Measurements from ENCODE around the gene CFAP161. TPM values are rescaled to one million over a fixed set of nuclear protein-coding genes. Genes with fewer than 3 reads are reported as not detected.

The CFAP161 gene
- total RNA-seq, 2 donors from 2014 or later: 2.9 TPM; not detected in 1

DNA sequence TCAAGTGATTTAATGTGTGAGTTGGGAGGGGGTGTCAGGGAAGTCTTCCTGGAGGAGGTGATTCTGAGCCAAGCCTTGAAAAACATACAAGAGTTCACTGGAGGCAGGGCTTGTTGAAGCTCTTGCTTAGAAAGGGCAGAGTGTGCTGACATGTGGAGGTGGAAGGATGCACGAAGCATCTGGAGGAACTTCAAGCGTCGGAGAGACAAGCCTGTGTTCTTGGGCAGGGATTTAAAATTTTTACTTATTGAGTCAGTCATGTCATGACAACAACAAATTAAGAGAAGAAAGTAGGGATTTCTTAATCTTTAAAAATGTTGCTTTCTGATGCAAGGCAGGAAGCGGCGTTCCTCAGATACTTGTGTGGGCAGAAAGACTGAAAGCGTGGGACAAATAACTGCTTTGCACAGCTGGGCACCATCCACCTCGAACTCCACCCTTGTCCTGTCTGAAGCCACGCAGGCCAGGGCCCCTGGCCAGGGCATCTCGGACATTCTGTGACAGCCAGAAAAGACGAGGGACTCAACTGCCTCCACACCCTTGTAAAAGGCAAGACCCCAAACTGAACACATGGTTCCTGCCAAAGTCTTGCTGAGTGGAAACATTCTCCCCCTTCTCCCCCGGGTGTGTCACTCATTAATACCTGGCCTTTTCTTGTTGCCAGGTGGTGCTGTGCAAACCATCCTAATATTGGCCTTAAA, 55.7 kb downstream of the CFAP161 start:
- Histone ChIP-seq H3K9me3 (no peaks in the 10 kb centered on the region), H3K27ac (peak overlapping the region in 1 of 2 donors; percentile 12), H3K36me3 (no peaks in the 10 kb centered on the region), H3K27me3 (replicated peaks; ENCODE audit: insufficient read depth) (no peaks in the 10 kb centered on the region), H3K4me1 (replicated peaks) (no peaks in the 10 kb centered on the region), H3K4me3 (no peak overlapping the region)
- DNase-seq (ENCODE audit: low spot score): no peak
- intact Hi-C loops (cut with DNase I): no loop called here
- TF ChIP-seq POLR2AphosphoS5 (IDR thresholded peaks at IDR 0.05) (no peak), POLR2A (IDR thresholded peaks at IDR 0.05) (no peak)
- TF ChIP-seq, protein P1, sequence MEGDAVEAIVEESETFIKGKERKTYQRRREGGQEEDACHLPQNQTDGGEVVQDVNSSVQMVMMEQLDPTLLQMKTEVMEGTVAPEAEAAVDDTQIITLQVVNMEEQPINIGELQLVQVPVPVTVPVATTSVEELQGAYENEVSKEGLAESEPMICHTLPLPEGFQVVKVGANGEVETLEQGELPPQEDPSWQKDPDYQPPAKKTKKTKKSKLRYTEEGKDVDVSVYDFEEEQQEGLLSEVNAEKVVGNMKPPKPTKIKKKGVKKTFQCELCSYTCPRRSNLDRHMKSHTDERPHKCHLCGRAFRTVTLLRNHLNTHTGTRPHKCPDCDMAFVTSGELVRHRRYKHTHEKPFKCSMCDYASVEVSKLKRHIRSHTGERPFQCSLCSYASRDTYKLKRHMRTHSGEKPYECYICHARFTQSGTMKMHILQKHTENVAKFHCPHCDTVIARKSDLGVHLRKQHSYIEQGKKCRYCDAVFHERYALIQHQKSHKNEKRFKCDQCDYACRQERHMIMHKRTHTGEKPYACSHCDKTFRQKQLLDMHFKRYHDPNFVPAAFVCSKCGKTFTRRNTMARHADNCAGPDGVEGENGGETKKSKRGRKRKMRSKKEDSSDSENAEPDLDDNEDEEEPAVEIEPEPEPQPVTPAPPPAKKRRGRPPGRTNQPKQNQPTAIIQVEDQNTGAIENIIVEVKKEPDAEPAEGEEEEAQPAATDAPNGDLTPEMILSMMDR (IDR thresholded peaks at IDR 0.05): no peak
- WGBS: 35% methylated on average over 11 of the region's 11 CpGs

DNA sequence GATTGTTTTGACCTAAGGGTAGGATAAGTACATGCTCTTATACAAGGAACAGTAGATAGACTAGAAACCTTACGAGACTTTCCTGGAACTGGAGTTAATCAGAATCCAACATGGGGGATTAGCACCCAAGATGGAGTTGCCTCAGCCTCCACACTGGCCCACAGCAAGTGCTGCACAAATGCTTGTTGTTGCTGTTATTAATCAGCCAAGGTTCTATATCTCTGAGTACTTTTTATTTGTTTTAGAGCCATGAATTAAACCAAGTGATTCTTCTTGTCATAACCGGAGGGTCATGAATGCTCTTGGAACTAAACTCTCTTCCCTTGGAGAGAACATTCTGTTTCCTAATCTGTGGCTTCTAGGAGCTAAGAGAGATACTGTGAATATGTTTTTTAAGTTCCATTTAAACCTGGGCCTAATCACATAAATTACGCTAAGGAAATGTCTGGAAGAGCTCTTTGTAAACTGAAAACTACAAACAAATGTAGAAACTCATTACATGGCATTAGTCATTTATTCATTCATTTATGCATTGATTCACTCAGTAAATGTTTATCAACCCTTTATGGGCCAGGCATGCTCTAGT, 56.9 kb downstream of the CFAP161 start:
- TF ChIP-seq POLR2A (IDR thresholded peaks at IDR 0.05) (no peak), POLR2AphosphoS5 (IDR thresholded peaks at IDR 0.05) (no peak)
- TF ChIP-seq, protein P1 (IDR thresholded peaks at IDR 0.05): no peak
- Histone ChIP-seq H3K4me1 (replicated peaks) (no peaks in the 10 kb centered on the region), H3K4me3 (no peak overlapping the region), H3K36me3 (no peaks in the 10 kb centered on the region), H3K9me3 (no peaks in the 10 kb centered on the region), H3K27ac (peak overlapping the region in 1 of 2 donors; percentile 44), H3K27me3 (replicated peaks; ENCODE audit: insufficient read depth) (no peaks in the 10 kb centered on the region)
- WGBS: 71% methylated on average over 3 of the region's 3 CpGs
- intact Hi-C loops (cut with DNase I): no loop called here
- DNase-seq (ENCODE audit: low spot score): no peak

DNA sequence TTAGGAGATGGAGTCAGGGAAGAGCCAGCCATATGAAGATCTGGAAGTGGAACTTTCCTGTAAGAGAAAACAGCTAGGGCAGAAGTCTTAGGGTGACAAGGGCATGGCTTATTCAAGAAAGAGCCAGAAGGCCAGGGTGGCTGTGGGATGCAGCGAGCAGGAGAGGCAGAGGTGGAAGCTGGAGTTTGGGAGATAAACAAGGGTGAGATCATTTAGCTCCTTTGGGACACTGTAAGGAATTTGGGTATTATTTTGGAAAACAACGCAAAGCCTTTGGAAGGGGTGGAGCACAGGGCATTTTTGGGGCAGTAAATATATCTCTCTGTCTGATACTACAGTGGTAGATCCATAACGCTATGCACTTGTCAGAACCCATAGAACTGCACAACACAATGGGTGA, 57.6 kb downstream of the CFAP161 start:
- no peaks in the 10 kb centered on the region for H3K9me3 ChIP-seq
- peak overlapping the region in 1 of 2 donors; percentile 44 for H3K27ac ChIP-seq
- TF ChIP-seq, protein P1 (IDR thresholded peaks at IDR 0.05): no peak
- TF ChIP-seq POLR2A (IDR thresholded peaks at IDR 0.05): no peak
- TF ChIP-seq POLR2AphosphoS5 (IDR thresholded peaks at IDR 0.05): no peak
- H3K27me3 ChIP-seq (replicated peaks; ENCODE audit: insufficient read depth): no peaks in the 10 kb centered on the region
- H3K4me1 ChIP-seq (replicated peaks): no peaks in the 10 kb centered on the region
- H3K4me3 ChIP-seq: no peak overlapping the region
- intact Hi-C loops (cut with DNase I): no loop called here
- 95% methylated on average over 3 of the region's 3 CpGs for WGBS
- DNase-seq (ENCODE audit: low spot score): no peak
- H3K36me3 ChIP-seq: no peaks in the 10 kb centered on the region

DNA sequence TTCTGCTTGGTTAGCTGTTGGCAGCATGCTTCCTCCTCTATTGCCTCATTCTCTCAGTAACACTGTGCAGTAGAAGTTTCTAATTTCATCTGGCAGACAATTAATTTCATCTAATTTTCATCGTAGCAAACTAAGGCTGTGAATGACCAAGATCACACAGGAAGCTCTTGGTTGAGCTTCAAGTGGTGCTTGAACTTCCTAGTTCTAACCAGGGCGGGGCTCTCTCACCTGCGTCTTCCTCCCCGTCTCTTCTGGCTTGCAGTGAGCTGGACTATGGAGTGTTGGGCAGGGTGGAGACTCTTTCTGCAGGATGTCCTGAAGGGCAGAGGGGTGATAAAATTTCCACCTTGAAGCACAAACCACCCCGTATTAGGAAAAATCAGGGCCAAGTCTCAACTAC, 60.7 kb downstream of the CFAP161 start:
- no peak for DNase-seq (ENCODE audit: low spot score)
- WGBS: 84% methylated on average over 5 of the region's 5 CpGs
- H3K4me1 ChIP-seq (replicated peaks): no peaks in the 10 kb centered on the region

More for the DNA sequence above, 60.7 kb downstream of the CFAP161 start:
- Histone ChIP-seq H3K36me3 (no peaks in the 10 kb centered on the region), H3K9me3 (no peaks in the 10 kb centered on the region), H3K4me3 (no peak overlapping the region), H3K27ac (no peak overlapping the region), H3K27me3 (replicated peaks; ENCODE audit: insufficient read depth) (no peaks in the 10 kb centered on the region)
- TF ChIP-seq POLR2A (IDR thresholded peaks at IDR 0.05): no peak
- TF ChIP-seq, protein P1 (IDR thresholded peaks at IDR 0.05): no peak
- no peak for TF ChIP-seq POLR2AphosphoS5 (IDR thresholded peaks at IDR 0.05)
- intact Hi-C loops (cut with DNase I): no loop called here
